Transverse colon (tissue), 4 donors: ENCODE data around the gene BCL11B.

Experiments used
- CTCF ChIP-seq, 5 experiments: fragments of 200-600 bp in 3 of 5; fragments of 450-650 bp in 2 of 5; sonication (generic) in 3 of 5; IDR thresholded peaks; 1 replicate in 2 of 5; 2 replicates in 3 of 5; pipeline ENCODE4 v1.5.1; 2016 to 2017; ENCODE audit warnings: antibody characterized with exemption in 5 of 5, inconsistent platforms in 3 of 5, mild to moderate bottlenecking in 2 of 5, moderate library complexity in 1 of 5
- EP300 ChIP-seq: sonication (generic); formaldehyde crosslinking; IDR thresholded peaks from one replicate; pipeline ENCODE4 v1.6.1; 2017; ENCODE audit warnings: antibody characterized with exemption, low read depth
- POLR2A ChIP-seq: fragments of 450-650 bp; IDR thresholded peaks from one replicate; pipeline ENCODE4 v1.6.1; 2016; ENCODE audit warnings: antibody characterized with exemption, mild to moderate bottlenecking, moderate library complexity
- POLR2AphosphoS5 ChIP-seq, 3 donors: sonication (generic); formaldehyde crosslinking; IDR thresholded peaks; one replicate each; pipeline ENCODE4 v1.6.1; 2016; ENCODE audit warnings: antibody characterized with exemption in 3 of 3

GRCh38 chr14:99182548-99183250 is 89.3 kb downstream of the BCL11B start:
- no peak for TF ChIP-seq CTCF (IDR thresholded peaks at IDR 0.05)
- no peak for TF ChIP-seq EP300
- no peak for TF ChIP-seq POLR2A
- no peak for TF ChIP-seq POLR2AphosphoS5 (IDR thresholded peaks at IDR 0.05)
